Suprapubic skin (tissue), 4 donors: ENCODE results near the gene FSD1L. TPM values are rescaled to one million over a fixed set of nuclear protein-coding genes. Genes with fewer than 3 reads are reported as not detected.
"Not testable (repeated sequence)": the region's sequence is repeated elsewhere in the genome, so short reads cannot be mapped to it uniquely, and the experiment has no call there.

Experiments used
- DNase-seq, 2 donors: peaks; one replicate each; pipeline ENCODE4 v3.0.0-alpha.2; 2019; ENCODE audit warnings: low spot score in 2 of 2
- H3K27ac ChIP-seq: fragments of 200-600 bp; sonication (generic); one replicate; pipeline ENCODE4 v1.5.1; 2019
- H3K27me3 ChIP-seq: fragments of 200-600 bp; sonication (generic); one replicate; pipeline ENCODE4 v1.5.1; 2019
- H3K36me3 ChIP-seq: fragments of 200-600 bp; sonication (generic); one replicate; pipeline ENCODE4 v1.5.1; 2019
- H3K4me1 ChIP-seq: fragments of 200-600 bp; sonication (generic); one replicate; pipeline ENCODE4 v1.5.1; 2019
- H3K4me3 ChIP-seq: fragments of 200-600 bp; sonication (generic); one replicate; pipeline ENCODE4 v1.5.1; 2019; ENCODE audit warnings: mild to moderate bottlenecking
- H3K9me3 ChIP-seq: fragments of 200-600 bp; sonication (generic); one replicate; pipeline ENCODE4 v1.5.1; 2019
- EP300 ChIP-seq: sonication (generic); formaldehyde crosslinking; IDR thresholded peaks from one replicate; pipeline ENCODE4 v1.6.1; 2017; ENCODE audit warnings: antibody characterized with exemption
- POLR2A ChIP-seq, 2 donors: fragments of 450-650 bp; IDR thresholded peaks; one replicate each; pipeline ENCODE4 v1.6.1; 2017; ENCODE audit warnings: antibody characterized with exemption in 2 of 2, mild to moderate bottlenecking in 2 of 2, moderate library complexity in 2 of 2
- POLR2AphosphoS5 ChIP-seq, 3 donors: sonication (generic); formaldehyde crosslinking; IDR thresholded peaks; one replicate each; pipeline ENCODE4 v1.6.1; 2017; ENCODE audit warnings: antibody characterized with exemption in 3 of 3
- WGBS: methylation state at CpG from one replicate; pipeline ENCODE4 v1.1.5; 2018; 5-methylcytosine and 5-hydroxymethylcytosine counted together
- total RNA-seq, 4 donors: library from RNA; depleted of rRNA; stranded (reverse); fragments of >200 nt; gene quantifications; one replicate each; pipeline ENCODE4 v1.1.0, GENCODE V29; 2016
- TF ChIP-seq, protein P1 (sequence below), 2 donors: fragments of 200-600 bp in 1 of 2; fragments of 450-650 bp in 1 of 2; sonication (generic) in 1 of 2; IDR thresholded peaks; one replicate each; pipeline ENCODE4 v1.5.1; 2016 to 2019; ENCODE audit warnings: antibody characterized with exemption in 2 of 2, mild to moderate bottlenecking in 1 of 2, moderate library complexity in 1 of 2

The FSD1L gene
- total RNA-seq, 4 donors from 2014 or later: 0.86 to 2.1 (median 1.6) TPM

DNA sequence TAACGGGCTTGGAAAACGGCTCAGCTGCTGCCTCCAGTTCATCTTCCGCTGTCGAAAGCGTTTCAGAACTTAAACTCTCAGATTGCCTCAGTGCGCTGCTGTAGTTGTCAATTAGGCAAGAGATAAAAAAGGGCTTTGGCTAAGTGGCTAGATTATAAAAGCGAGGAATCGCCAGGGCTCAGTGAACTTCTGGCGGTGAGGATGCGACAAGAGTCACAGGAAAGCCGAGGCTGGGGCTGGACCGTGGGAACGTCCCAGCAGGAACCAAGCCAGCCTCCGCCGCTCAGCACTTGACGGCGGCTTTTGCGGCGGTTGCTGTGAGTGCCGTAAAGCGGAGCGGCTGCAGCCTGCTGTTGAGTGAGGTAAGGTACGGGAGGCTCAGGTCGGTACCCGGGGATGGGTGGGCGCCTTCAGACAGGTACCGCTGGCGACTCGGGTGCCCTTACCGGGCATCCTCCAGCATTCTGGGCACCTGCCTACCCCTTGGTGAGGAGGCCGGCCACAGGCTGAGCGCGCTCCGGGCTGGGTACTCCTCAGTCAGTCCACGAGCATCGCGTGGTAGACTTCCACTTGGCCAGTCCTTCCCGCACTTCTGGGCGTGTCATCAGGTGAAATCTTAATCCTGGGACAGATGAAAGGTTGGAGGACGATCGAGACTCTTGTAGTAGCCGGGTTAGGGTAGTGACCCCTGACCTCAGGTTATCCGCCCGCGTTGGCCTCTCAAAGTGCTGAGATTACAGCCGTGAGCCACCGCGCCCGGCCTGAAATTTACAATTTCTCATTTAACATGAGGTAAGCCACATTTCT, 110.2 kb downstream of the FSD1L start, which contains the start of gene FKTN:
Gene FKTN (plus strand): TSS at position 328 of the 807 bp plus-strand sequence. CDS start 16,902 bp downstream, outside the sequence.
- Histone ChIP-seq H3K27me3 (no peaks in the 10 kb centered on the region), H3K9me3 (no peaks in the 10 kb centered on the region), H3K27ac (peak within 1 kb of the TSS; percentile 47), H3K4me1 (peaks cover 18% of the 10 kb centered on the region), H3K4me3 (peak within 1 kb of the TSS; percentile 87), H3K36me3 (peaks cover 5% of the 10 kb centered on the region)
- under 1% methylated on average over 27 of the region's 49 CpGs for WGBS
- TF ChIP-seq EP300: no peak
- no peak for TF ChIP-seq POLR2AphosphoS5 (IDR thresholded peaks at IDR 0.05)
- TF ChIP-seq, protein P1, sequence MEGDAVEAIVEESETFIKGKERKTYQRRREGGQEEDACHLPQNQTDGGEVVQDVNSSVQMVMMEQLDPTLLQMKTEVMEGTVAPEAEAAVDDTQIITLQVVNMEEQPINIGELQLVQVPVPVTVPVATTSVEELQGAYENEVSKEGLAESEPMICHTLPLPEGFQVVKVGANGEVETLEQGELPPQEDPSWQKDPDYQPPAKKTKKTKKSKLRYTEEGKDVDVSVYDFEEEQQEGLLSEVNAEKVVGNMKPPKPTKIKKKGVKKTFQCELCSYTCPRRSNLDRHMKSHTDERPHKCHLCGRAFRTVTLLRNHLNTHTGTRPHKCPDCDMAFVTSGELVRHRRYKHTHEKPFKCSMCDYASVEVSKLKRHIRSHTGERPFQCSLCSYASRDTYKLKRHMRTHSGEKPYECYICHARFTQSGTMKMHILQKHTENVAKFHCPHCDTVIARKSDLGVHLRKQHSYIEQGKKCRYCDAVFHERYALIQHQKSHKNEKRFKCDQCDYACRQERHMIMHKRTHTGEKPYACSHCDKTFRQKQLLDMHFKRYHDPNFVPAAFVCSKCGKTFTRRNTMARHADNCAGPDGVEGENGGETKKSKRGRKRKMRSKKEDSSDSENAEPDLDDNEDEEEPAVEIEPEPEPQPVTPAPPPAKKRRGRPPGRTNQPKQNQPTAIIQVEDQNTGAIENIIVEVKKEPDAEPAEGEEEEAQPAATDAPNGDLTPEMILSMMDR (IDR thresholded peaks at IDR 0.05): no peak
- DNase-seq: peak; percentile 87 to 90

DNA sequence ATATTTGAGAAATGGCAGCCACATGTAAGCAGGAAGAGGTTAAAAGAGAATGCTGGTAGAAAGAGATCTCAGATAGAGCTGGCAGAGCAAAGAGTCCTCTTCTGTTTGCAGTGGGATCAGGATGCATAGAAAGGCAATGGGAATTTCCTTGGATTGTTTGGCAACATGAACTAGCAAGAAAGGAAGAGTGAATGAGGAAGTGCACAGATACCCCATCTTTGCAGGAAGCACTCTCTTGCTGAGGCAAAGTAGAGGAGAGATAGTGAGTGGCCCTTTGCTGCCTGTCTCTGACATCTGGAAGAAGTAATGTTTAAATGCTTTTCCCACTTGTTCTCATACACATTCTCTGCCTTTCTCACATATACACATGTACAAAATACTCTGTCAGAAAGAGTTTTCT, 124.6 kb downstream of the FSD1L start:
- Histone ChIP-seq H3K27ac (no peak overlapping the region), H3K4me1 (no peaks in the 10 kb centered on the region), H3K27me3 (no peaks in the 10 kb centered on the region), H3K36me3 (peaks cover 12% of the 10 kb centered on the region), H3K4me3 (no peak overlapping the region), H3K9me3 (peaks cover 14% of the 10 kb centered on the region)
- no peak for DNase-seq
- TF ChIP-seq POLR2A (IDR thresholded peaks at IDR 0.05): no peak
- TF ChIP-seq, protein P1 (IDR thresholded peaks at IDR 0.05): no peak
- TF ChIP-seq EP300: no peak
- TF ChIP-seq POLR2AphosphoS5 (IDR thresholded peaks at IDR 0.05): no peak

DNA sequence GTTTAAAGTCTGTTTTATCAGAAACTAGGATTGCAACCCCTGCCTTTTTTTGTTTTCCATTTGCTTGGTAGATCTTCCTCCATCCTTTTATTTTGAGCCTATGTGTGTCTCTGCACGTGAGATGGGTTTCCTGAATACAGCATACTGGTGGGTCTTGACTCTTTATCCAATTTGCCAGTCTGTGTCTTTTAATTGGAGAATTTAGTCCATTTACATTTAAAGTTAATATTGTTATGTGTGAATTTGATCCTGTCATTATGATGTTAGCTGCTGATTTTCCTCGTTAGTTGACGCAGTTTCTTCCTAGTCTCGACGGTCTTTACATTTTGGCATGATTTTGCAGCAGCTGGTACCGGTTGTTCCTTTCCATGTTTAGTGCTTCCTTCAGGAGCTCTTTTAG, 132.1 kb downstream of the FSD1L start:
- WGBS: 97% methylated on average over 5 of the region's 6 CpGs
- not testable (repeated sequence) for H3K4me1 ChIP-seq, DNase-seq, H3K36me3 ChIP-seq, H3K9me3 ChIP-seq, H3K27ac ChIP-seq, H3K27me3 ChIP-seq, H3K4me3 ChIP-seq

DNA sequence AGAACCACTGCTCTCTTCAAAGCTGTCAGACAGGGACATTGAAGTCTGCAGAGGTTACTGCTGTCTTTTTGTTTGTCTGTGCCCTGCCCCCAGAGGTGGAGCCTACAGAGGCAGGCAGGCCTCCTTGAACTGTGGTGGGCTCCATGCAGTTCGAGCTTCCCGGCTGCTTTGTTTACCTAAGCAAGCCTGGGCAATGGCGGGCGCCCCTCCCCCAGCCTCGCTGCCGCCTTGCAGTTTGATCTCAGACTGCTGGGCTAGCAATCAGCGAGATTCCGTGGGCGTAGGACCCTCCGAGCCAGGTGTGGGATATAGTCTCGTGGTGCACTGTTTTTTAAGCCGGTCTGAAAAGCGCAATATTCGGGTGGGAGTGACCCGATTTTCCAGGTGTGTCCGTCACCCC, 133.7 kb downstream of the FSD1L start:
- H3K4me3 ChIP-seq, DNase-seq, H3K36me3 ChIP-seq, H3K27ac ChIP-seq, H3K27me3 ChIP-seq, H3K9me3 ChIP-seq, H3K4me1 ChIP-seq: not testable (repeated sequence)
- WGBS: 96% methylated on average over 14 of the region's 16 CpGs

DNA sequence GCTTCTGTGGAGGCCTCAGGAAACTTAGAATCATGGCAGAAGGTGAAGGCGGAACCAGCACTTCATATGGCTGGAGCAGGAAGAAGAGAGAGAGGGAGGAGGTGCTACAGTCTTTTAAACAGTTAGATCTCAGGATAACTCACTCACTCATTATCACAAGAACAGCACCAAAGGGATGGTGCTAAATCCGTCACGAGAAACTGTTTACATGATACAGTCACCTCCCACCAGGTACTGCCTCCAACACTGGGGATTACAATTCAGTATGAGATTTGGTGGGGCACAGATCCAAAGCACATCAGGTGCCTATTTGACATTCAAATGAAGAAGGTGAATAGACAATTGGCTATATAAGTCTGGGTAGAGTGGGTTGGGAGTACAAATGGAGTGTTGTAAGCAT, 145.3 kb downstream of the FSD1L start:
- peaks cover 13% of the 10 kb centered on the region for H3K36me3 ChIP-seq
- WGBS: 100% methylated on average over 3 of the region's 3 CpGs
- no peak for TF ChIP-seq POLR2AphosphoS5 (IDR thresholded peaks at IDR 0.05)
- no peak for TF ChIP-seq EP300
- no peak for TF ChIP-seq POLR2A (IDR thresholded peaks at IDR 0.05)
- TF ChIP-seq, protein P1 (IDR thresholded peaks at IDR 0.05): no peak

More for the DNA sequence above, 145.3 kb downstream of the FSD1L start:
- H3K27me3 ChIP-seq: no peaks in the 10 kb centered on the region
- no peak overlapping the region for H3K4me3 ChIP-seq
- H3K9me3 ChIP-seq: no peaks in the 10 kb centered on the region
- H3K27ac ChIP-seq: no peak overlapping the region
- H3K4me1 ChIP-seq: no peaks in the 10 kb centered on the region
- no peak for DNase-seq

Other genes starting within 250 kb of the FSD1L start
- 10 to 100 TPM; 36.2 to 79.0 (median 57.2) TPM for gene SLC44A1, start 203.4 kb upstream of the FSD1L start, total RNA-seq
- gene FKTN, start 110.1 kb downstream of the FSD1L start, total RNA-seq: 10 to 100 TPM in 2 of 4 donors, 1 to 10 TPM in 2; 6.0 to 49.6 (median 9.7) TPM
- gene TAL2, start 214.4 kb downstream of the FSD1L start, total RNA-seq: not detected
- gene TMEM38B, start 246.5 kb downstream of the FSD1L start, total RNA-seq: 10 to 100 TPM in 2 of 4 donors, 1 to 10 TPM in 2; 7.4 to 12.5 (median 9.7) TPM